GM19463 (cell line): Measurements from ENCODE around the gene TRPM2.
"Not testable (repeated sequence)": the region's sequence is repeated elsewhere in the genome, so short reads cannot be mapped to it uniquely, and the experiment has no call there.

Source experiments
- ATAC-seq: cut with Tn5 transposase; IDR thresholded peaks from one replicate; pipeline ENCODE4 v1.9.1; 2021; ENCODE audit warnings: mild to moderate bottlenecking, moderate library complexity; ENCODE audit not compliant: unreplicated experiment

The TRPM2 gene

DNA sequence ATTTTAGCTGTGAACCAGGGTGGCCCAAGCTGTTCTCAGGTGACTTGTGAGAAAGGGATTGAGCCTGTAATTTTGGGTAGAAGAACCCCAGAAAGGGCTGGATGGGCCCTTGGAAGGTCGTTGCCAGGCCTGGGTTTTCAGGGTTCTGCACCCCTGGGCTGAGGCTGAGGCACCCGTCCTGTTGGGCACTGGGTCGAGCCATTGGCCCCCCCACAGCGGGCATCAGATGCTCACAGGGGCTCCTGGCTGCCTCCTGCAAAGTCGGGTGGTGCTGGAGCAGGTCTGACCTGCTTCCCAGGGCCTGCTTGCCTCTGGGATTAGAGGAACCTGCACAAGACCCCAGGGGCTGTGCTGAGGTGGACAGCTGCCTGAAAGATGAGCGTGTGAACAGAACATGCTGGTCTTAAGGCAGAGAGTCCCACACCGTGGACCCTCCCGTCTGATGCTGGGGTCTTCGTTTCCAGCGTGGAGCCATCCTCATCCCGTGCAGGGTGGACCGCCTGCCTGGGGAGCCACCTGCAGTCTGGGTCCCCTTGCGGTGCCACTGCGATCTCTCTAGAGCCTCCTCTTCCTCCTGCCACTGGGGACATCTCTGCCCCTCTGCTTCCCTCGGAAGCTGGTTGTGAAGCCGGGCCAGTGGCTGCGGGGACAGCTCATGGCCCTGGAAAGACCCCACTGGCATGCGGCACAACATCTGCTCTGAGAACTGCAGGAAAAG lies 1.7 kb upstream of the TRPM2 start:
- no peak for ATAC-seq

DNA sequence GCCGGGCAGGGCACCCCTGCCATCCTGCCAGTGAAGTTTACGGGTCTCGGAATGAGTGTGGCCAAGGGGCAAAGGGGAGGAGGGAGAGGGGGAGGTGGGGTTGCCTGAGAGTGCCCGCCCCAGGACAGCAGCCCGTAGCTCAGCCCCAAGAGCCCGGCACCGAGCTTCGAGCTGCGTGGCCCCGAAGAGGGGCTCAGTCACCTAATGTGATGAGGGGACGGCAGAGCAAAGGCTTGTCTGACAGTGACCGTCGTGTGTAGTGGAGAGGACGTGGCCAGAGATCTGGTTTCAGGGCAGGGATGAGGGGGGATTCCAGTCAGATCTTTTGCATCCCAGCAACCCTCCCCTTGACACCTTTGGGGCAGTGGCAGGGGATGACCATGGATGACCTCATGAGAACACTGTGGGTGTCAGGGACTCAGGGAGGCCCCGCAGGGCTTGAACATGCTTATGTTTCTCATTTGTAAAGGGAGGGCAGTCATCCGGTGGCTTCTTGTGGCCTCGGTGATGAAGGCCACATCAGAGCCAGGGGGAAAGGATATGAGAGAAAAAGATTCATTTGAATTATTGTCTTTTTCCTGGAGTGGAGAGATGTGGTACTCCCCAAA lies 1.1 kb upstream of the TRPM2 start:
- no peak for ATAC-seq

DNA sequence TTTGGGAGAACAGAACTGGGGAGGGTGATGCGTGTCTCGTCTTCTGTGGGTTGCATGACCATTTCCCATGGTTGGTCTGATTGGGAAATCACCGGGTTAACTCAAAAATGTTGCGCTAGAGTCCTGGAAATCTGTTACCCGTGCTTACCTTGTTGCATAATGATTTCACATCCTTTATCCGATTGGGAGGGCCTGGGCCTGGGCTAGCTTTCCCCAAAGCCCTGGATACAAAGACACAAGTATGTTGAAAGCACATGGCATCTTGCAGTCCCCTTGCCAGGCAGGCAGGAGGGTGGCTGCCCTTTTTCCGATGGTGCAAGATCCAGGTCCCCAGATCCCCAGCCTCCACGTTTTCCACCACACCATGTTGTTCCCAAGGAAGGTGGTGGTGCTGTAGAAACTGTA lies 582 bp downstream of the TRPM2 start:
- ATAC-seq, result no peak

DNA sequence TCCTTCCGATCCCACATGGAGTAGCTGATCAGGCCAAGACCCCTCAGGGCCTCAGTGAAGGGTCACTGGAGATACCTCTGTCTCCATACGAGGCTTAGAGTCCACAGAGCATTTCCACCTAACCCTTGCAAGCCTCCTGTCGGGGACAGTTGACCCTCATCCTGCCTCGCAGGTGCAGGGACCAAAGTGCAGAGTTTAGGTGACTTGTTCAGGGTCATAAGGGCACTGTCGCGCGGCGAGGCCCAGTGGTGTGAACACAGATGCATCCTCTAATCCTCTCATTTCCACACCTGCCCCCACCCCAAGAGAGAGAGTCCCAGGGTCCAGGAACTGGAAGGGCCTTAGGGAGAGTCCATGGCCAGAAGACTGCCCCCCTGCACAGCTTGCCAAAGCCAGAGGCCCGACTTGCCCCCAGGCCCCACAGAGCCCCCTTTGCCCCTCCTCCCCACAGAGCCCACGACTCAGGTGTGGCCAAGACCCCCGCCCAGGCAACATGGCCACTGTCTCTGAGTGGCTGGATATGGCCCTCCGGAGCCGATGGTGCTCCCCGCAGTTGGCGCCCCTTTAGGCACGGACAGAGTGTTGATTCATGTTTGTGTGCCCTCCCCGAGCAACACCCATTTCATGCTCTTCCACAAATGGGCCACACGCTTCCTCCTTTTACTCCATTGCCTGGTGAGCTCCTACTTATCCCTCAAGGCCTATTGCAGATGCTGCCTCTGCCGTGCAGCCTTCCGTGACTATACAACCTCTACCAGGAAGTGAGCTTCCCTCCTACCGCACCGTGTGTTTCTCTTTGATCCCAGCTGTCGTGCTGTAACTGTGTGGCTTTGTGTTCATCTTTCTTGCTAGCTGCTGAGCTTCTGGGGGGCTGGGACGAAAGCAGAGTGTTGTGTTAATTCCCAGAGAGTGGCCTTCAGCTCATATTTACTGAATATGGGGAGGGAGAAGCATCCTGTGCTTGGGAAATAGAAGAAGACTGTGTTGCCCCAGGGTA lies 1.7 kb downstream of the TRPM2 start:
- ATAC-seq, result no peak

DNA sequence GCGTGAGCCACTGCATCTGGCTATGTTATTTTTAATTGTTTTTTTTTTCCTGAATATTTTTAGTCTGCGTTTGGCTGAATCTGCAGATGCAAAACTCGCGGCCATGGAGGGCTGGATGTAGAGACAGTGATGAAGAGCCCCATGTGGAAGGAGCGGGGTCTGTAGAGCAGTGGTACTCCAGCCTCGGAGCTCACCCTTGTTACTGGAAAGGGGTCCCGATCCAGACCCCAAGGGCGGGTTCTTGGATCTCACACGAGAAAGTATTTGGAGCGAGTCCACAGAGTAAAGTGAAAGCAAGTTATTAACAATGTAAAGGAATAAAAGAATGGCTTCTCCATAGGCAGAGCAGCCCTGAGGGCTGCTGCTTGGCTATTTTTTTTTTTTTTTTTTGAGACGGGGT lies 2.7 kb downstream of the TRPM2 start:
- ATAC-seq, result no peak

DNA sequence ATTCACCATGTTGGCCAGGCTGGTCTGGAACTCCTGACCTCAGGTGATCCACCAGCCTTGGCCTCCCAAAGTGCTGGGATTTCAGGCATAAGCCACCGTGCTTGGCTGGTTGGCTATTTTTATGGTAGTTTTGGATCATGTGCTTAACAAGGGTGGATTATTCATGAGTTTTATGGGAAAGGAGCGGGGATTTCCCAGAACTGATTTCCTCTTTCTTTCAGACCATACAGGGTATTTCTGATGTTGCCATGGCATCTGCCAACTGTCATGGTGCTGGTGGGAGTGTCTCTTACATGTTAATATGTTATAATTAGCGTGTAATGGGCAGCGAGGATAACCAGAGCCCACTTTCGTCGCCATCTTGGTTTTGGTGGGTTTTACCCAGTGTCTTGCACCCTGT lies 3.2 kb downstream of the TRPM2 start:
- ATAC-seq, result no peak

DNA sequence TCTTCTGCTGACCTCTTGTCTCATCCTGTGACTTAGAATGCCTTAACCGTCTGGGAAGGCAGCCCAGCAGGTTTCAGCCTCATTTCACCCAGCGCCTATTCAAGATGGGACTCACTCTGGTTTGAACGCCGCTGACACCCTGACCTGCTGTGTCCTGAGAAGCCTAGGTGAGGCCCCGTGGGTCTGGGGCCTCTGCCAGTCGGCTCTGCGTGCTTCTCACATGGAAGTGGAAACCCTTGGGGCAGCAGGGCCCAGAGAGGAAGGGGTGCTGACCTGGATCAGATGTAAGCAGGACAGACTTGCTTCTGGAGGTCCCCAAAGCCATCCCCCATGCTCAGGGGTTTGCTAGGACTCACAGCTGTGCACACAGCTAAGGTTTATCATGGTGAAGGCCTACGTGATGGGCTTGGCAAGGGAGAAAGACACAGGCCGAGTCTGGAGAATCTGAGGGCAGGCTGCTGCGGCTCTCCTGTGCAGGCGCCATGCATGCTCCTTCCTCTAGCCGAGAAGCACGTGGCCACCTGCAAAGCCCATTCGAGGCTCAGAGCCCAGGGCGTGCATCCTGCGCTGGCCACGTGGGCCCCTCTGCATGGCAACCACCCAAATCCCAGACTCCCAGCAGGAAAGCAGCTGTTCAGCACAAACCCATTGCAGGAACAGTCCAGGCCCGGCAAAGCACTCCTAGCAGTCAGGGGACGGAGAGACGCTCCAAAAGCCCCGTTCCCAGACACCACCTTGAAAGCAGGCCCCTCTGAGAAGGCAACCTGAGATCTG lies 3.8 kb downstream of the TRPM2 start:
- no peak for ATAC-seq

DNA sequence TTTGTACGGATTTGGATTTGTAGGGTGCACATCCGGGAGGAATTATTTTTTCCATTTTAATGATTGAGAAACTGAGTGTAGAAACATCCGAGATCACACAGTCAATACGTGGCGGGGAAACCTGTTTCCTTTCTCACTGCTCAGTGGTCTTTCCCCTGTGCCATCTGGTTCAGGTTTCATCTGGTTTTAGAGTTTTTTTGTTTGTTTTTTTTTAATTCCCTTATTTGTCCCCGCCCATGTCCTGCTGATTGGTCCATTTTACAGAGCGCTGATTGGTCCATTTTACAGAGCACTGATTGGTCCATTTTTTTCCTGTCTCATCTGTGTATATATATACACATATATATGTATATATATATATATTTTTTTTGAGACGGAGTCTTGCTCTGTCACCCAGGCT lies 6.0 kb downstream of the TRPM2 start:
- ATAC-seq, result no peak

DNA sequence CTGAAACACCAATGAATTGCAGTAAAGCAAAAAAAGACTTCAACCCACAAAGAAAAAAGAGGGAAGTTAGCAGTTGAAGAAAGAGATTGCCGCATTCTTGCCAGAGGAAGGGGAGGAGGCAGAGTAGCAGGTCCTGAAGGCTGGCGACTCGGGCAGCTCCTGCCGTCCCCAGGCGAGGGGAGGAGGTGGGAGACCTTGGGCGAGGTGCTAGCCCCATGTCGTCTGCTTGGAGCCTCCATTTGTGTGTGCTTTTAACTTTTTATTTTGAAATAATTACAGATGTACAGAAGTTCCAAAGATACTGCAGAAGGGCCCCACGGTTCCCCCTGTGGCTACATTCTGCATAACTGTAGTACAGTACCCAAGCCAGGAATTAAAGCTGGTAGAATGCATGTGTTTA lies 6.7 kb downstream of the TRPM2 start:
- no peak for ATAC-seq

DNA sequence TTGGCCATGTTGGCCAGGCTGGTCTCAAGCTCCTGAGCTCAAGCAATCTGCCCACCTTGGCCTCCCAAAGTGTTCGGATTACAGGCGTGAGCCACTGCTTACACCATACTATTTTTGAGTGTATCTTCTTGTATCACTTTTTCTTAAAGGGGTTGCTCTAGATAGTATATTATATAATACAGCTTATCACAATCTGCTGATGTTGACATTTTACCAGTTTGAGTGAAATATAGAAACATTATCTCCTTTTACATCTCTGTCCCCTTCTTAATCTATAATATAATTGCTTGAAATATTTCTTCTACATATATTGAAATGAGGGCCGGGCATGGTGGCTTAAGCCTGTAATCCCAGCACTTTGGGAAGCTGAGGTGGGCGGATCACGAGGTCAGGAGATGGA lies 8.5 kb downstream of the TRPM2 start:
- not testable (repeated sequence) for ATAC-seq

DNA sequence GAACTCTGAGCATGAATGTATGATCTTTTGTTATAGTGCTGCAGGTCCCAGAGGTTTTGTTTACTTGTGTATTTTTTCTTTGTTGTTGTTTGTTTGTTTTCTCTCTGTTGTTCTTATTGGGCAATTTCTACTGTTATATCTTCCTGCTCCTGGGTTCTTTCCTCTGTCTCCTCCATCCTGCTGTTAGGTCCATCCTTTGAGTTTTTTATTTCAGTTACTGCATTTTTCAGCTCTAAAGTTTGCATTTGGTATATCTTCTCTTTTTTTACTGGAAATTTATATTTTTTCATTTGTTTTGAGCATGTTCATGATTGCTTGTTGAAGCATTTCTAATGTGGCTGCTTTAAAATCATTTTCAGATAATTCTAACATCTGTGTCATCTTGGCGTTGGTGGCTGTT lies 9.9 kb downstream of the TRPM2 start:
- ATAC-seq, result no peak

DNA sequence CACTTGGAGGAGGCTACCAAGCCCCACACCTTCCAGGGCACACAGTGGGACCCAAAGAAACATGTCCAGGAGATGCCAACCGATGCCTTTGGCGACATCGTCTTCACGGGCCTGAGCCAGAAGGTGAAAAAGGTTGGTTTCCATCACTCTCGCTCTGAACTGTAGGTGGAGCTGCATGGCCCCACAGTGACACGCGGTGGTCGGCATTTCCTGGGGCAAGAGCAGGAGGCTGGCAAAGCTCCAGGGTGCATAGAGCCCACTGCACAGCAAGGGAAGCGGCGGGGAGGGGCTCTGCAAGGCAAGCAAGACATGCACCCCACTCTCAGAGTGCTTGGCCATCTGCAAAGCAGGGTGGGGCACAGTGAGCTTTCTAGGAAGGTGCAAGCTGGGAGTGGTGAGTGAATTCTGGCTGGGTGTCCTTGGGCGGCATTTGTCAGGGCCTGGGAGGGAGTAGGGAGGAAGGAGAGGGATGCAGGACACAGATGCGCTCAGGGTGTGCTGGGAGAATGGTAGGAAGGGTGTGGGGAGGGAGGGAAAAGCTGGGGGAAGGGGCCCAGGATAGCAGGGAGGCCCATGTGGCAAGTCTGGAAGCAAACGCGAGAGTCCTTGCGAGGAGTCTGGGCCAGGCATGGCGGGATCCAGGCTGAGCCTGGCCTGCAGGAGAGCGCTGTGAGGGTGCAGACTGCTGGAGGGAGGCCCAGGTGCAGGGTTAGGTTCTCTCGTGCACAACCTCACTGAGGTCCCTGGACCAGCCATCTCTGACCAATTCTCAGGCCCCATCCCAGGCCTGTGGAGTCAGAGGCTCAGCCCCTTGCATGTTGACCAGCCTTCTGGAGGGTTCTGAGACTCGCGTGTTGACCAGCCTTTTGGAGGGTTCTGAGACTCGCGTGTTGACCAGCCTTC lies 11.0 kb downstream of the TRPM2 start:
- no peak for ATAC-seq

DNA sequence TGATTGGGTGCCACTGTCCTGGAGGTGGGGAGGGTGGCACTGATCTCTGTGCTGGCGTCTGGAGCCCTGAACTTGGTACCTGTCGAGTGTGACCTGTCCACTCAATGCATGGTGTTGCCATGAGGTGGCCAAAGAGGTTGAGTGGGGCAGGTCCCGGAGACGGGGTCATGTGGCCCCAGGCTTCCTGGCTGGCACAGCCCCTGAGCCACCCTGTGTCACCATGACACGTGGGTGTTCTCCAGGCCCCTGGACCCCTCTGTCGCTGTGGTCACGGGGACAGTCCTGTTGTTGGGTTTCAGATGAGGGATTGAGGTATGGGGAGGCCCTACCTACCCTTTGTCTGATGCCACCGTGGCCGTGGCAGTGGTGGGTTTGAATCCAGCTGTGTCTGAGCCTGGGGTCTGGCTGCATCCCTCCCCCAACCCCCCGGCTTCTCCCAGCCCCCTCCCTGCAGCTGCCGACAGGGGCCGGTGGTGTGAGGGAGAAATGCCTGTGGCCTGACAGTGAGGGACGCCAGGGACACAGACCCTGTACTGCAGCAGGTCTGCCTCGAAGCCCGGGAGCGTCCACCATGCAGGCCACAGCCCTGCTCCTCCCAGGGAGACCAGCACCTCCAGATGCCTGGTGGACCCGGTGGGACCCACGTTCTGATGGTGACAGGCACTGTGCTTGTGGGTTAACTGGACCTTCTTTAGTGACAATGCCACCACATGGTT lies 12.0 kb downstream of the TRPM2 start:
- ATAC-seq, result no peak

DNA sequence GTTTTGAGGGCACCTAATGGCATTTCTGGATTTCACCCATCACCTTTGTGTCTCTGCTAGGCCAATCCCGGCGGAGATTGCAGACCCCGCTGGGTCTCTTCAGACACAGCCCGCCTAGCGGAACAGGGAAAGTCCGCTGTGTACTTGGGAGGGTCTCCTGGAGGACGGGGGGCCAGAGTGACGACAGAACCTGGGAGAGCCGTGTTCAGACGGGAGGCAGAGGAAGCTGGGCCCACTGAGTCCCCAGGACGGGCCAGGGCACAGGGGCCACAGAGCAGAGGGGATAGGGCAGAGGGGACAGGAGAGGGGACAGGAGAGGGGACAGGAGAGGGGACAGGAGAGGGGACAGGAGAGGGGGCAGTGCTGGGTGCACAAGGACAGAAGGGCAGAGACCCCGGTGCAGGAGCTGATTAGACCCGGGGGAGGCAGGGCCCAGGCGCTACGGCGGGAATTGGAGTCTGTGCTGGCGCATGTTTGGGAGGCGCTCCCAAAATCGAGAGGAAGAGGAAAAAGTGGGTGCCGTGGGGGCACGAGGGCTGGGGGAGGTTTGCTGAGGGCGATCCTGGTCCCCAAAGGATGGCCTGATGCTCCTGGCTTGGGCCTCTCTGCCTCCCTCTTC lies 12.7 kb downstream of the TRPM2 start:
- ATAC-seq, result no peak

DNA sequence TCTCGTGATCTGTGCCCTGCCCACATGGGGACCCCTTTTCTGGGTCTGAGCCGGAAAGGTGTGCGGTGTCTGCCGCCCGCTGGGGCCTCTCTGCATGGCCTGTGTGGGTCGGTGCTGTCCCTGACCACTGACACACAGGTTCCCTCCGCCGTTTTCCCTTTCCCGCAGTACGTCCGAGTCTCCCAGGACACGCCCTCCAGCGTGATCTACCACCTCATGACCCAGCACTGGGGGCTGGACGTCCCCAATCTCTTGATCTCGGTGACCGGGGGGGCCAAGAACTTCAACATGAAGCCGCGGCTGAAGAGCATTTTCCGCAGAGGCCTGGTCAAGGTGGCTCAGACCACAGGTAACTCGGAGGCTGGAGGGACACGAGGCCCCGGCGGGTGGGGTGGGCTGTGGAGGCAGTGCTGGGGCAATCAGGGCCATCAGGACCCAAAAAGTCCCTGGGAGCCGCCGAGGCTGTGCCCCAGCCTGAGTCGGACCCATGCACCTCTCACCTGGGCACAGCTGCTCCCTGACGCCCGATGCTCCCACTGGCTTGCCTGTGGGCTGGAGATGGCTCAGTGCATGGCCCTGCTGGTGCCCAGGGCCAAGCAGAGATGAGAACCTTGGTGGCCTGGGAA lies 13.3 kb downstream of the TRPM2 start:
- no peak for ATAC-seq

DNA sequence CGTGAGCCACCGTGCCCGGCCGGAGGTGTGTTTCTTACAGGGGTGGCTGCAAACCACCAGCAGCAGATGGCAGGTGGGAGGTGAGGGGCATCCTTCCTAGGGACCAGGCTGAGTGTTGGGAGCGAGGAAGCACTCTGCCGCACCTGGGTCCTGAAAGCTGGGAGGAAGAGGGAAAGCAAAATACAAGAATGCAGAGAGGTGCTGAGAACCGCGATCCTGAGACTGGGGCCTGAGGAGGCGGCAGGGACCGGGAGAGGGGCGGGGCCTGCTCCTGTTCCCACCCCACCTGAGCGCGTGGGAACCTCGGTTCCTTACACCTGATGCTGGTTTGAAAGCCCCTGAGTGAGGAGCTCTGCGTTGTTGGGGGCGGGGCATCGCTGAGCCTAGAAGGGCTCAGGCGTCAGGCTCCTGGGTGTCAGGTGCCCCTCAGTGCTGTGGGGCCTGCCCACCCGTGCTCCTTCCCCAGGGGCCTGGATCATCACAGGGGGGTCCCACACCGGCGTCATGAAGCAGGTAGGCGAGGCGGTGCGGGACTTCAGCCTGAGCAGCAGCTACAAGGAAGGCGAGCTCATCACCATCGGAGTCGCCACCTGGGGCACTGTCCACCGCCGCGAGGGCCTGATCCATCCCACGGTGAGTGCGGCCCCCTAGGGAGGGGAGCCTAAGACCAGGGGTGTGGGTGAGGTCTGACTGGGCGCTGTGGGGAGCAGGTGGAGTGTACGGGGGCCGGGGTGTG lies 15.5 kb downstream of the TRPM2 start:
- ATAC-seq, result no peak

DNA sequence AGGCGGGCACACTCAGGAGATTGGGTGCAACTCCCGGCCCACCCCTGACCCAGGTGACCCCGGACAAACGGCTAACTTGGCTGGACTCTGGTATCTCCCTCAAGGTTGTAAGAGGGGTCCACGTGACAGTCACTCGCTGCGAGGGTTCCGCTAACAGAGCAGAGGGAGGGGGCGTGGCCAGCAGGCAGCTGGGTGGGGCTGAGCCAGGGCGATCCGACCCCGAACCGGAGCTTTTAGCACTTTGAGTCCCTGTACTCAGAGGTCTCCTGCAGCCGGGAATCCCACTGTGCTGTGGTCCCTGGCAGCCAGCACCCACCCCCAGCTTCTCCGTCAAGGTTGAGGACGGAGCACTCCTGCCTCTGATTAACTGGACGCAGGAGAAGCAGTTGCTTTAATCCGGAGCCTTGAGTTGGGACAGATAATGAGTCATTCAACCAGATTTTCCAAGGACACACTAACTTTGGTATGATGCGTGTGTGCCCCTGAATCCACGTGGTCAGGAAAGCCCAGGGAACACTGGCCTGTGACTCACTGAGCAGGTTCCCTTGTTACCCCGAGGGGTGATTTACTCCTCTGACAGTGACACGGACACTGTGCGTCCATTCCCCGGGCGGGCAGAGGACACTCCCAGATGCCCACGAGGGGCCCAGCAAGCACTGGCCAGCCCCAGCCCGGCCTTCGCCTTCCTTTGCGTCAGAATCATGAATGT lies 16.8 kb downstream of the TRPM2 start:
- no peak for ATAC-seq
